CD4-positive, alpha-beta T cell treated with Interleukin-6 for 4 hours (primary cell): Measurements from ENCODE around the gene GK.
"Not testable (repeated sequence)": the region's sequence is repeated elsewhere in the genome, so short reads cannot be mapped to it uniquely, and the experiment has no call there.

ENCODE experiments used
- DNase-seq: peaks from one replicate; pipeline ENCODE4 v3.0.0-alpha.2; 2020; ENCODE audit warnings: mixed read lengths

The GK gene

GRCh38 chrX:30713061-30713525 lies 59.9 kb downstream of the GK start:
- peak; percentile 54 for DNase-seq

- no peak for DNase-seq
Observed at GRCh38 chrX:30714138-30714537, 60.9 kb downstream of the GK start.

- no peak for DNase-seq
Observed at GRCh38 chrX:30715976-30716375, 62.8 kb downstream of the GK start.

DNA sequence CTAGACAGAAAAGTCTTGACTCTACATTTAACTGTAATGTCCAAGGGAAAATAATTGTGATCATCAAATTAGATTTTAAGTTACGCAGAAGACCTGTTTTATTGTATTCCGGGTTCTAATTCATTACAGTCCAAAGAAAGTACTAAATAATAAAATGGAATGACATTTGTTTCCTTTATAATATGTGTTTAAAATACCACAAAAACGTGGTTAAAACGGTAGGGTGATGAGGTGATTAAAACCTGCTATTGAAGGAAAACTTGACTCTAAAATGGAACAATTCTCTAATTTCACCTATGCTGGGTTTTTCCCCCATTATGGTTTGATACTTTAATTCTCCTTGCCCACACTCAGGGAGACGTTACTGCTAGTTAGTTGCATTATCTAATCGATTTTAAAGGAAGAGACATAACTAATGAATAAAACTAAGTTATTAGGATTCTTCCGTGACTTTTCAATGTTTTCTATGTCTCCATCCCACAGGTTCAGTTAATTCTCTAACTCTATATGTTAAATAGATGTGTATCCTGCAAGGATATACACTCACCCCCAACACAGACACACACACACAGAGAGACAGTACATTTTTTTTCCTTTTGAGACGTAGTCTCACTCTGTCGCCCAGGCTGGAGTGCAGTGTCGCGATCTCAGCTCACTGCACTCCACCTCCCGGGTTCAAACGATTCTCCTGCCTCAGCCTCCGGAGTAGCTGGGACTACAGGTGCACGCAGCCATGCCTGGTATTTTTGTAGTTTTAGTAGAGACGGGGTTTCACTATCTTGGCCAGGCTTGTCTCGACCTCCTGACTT lies 80.8 kb downstream of the GK start:
- DNase-seq = no peak

GRCh38 chrX:30734782-30735181 lies 81.6 kb downstream of the GK start:
- DNase-seq = no peak

DNA sequence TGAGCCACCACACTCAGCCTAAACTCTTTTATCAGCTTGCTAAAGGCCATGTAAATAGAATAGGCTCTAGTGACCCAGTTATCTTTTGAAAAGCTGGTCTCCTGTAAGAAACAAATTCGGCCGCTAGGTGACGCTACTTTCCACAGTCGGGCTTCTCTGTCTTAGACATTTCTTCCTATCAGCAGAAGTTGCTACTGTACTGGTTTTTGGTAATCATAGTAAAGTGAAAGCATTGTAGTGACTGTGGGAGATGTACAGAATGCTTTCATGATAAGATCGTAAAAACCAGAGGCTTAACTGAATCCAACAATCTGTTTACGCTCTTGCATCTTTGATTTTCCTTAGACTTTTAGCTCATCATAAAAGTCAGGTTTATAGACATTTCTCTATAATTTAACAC lies 82.6 kb downstream of the GK start:
- DNase-seq = peak; percentile 72

DNA sequence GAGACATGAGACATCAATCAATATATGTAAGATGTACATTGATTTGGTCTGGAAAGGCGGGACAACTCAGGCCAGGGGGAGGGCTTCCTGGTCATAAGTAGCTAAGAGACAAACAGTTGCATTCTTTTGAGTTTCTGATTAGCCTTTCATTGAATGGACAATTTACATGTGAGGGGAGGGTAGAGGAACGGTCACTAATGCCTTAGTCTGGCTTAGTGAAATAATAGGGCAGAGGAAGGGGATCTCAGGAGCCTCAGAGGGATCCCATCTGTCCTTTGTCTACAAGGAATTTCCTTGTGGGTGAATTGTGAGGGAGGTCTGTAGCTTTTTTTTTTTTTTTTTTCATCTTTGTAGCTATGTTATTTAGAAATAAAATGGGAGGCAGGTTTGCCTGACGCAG lies 88.3 kb downstream of the GK start:
- DNase-seq = no peak

DNA sequence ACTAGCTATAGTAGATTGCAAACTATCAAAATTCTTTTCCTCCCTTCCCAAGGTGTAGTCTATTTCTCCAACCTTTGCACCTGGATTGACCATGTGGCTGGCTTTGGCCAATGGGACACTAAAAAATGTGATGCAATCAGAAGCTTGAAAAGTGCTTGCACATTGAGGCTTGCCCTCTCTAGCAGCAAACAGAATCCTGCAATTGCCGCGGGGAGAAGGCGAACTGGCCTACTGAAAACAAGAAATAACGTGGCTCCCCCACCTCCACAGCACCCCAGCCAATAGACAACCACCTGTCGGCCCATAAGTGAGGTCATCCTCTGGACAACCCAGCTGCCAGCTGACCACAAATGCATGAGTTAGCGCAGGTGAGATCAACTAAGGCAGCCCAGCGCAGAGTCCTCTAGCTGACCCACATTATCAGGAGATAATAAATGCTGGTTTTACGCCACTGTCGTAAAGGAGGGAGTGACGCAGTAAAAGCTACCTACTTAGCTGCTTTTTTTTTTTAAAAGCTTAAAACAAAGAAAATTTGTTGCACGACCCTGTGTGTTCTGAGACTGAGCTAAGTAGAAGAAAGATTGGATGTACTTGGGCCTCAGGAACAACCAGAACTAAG lies 95.2 kb downstream of the GK start:
- DNase-seq = no peak

DNA sequence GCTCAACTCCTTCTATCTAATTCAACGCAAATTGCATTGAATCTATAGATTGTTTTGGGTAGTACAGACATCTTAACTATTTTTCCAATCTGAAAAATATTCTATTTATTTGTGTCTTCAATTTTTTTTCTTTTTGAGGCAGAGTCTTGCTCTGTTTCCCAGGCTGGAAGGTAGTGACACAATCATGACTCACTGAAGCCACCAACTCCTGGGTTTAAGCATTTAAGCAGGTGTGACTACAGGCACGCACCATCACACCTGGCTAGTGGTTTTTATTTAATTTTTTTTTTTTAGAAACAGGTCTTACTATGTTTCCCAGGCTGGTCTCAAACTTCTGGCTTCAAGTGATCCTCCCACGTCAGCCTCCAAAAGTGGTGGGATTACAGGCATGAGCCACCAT lies 98.3 kb downstream of the GK start:
- no peak for DNase-seq

DNA sequence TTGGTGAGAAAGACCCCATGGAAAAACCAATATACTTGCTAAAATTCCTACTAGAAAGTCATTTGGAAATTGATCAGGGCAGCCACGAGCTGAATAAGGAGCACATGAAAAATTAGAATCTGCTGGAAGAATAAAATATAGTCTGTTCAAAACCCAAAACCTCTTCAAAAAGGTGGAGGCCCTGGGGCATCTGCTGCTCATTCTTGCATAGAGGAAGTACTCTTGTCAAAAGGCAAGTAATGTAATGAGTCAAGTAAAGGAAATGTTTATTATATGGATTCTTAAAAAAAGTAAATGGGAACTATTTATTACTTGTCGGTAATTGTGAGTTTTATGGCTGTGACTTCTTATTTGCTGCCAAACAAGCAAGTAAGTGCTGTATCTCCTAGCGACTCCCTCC lies 109.5 kb downstream of the GK start:
- no peak for DNase-seq

DNA sequence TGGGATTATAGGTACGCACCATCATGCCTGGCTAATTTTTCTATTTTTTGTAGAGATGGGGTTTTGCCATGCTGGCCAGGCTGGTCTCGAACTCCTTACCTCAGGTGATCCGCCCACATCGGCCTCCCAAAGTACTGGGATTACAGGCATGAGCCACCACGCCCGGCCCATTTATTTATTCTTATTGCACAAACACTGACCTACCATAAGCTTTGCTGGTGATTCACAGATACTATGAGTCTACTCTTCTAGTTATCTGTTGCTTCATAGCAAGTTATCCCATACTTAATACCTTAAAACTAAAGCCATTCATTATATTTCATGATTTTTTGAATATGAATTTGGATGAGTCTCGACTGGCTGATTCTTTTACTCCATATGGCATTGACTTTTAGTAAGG lies 120.5 kb downstream of the GK start:
- not testable (repeated sequence) for DNase-seq

DNA sequence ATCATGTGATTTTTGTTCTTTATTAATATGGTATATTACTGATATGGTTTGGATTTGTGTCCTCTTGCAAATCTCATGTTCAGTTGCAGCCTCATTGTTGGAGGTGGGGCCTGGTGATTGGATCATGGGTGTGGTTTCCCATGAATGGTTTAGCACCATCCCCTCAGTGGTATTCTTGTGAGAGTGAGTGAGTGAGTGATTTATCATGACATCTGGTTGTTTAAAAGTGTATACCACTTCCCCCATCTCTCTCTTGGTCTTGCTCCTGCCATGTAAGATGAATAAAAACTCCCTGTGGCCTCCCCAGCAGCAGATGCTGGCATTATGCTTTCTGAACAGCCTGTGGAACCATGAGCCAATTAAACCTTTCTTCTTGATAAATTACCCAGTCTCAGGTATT lies 124.4 kb downstream of the GK start:
- no peak for DNase-seq

GRCh38 chrX:30779453-30780030 lies 126.3 kb downstream of the GK start:
- no peak for DNase-seq
